ENCODE measurements around the gene CMTM8.

DNA sequence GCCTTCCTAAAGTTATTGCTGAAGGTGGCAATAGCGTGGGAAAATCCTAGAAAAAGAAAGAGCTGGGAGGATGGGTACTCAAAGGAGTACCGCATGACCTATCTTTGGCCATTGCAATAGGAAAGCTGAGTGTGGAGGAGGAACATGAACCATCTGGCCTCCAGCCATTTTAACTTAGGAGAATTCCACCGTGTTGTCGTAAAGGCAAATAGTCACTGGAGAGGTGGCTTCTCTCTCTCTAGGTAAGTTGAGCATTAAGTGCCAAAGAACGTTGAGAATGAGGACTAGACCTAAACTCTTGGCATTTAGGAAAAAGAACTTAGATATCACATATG, 137.1 kb downstream of the CMTM8 start:
- TF ChIP-seq CTCF (IDR thresholded peaks at IDR 0.05 in 4 of 5, conservative IDR thresholded peaks at IDR 0.05 in 1 of 5) (no peak), POLR2A (IDR thresholded peaks at IDR 0.05) (no peak)
